Measurements from ENCODE around the gene OR2D2. TPM values are rescaled to one million over a fixed set of nuclear protein-coding genes. Genes with fewer than 3 reads are reported as not detected.

The OR2D2 gene, protein sequence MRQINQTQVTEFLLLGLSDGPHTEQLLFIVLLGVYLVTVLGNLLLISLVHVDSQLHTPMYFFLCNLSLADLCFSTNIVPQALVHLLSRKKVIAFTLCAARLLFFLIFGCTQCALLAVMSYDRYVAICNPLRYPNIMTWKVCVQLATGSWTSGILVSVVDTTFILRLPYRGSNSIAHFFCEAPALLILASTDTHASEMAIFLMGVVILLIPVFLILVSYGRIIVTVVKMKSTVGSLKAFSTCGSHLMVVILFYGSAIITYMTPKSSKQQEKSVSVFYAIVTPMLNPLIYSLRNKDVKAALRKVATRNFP
- 0.07 TPM for polyA plus RNA-seq (2013)

GRCh38 chr11:6892400-6892799 is at the start of gene OR2D2:
OR2D2 (minus strand) TSS chr11:6892500; CDS start chr11:6892500, 0 bp downstream.
- CTCF ChIA-PET, result no interaction called here
- no peaks in the 10 kb centered on the region for H3K27me3 ChIP-seq (replicated peaks in 2 of 5; ENCODE audit: control insufficient read depth in 4 of 5, insufficient read depth in 5 of 5, low read length in 4 of 5)
- WGBS (ENCODE audit: insufficient coverage), result 100% methylated on average over 2 of the region's 2 CpGs
- DNase-seq, result no peak
- H3K4me3 ChIP-seq (ENCODE audit: control insufficient read depth in 1 of 7, extremely low read depth in 1 of 7, insufficient read depth in 4 of 7, low read depth in 2 of 7, low read length in 6 of 7), result no peak within 1 kb of the TSS
- POLR2A ChIA-PET, result no interaction called here
- peaks cover 0 to 3% (median 0%) of the 10 kb centered on the region in 5 experiments for H3K9me3 ChIP-seq (ENCODE audit: control extremely low read depth in 1 of 5, control insufficient read depth in 4 of 5, insufficient read depth in 2 of 5, low read depth in 1 of 5, low read length in 4 of 5)
- H3K36me3 ChIP-seq (ENCODE audit: control insufficient read depth in 4 of 4, insufficient read depth in 4 of 4, low read length in 3 of 4), result no peaks in the 10 kb centered on the region
- no peaks in the 10 kb centered on the region for H3K4me1 ChIP-seq (ENCODE audit: control extremely low read depth in 1 of 4, control insufficient read depth in 4 of 4, insufficient read depth in 4 of 4, low read length in 3 of 4)
- H3K27ac ChIP-seq (ENCODE audit: insufficient read depth in 1 of 2, low read depth in 1 of 2, low read length in 2 of 2, poor library complexity in 1 of 2, severe bottlenecking in 2 of 2), result no peak within 1 kb of the TSS

DNA sequence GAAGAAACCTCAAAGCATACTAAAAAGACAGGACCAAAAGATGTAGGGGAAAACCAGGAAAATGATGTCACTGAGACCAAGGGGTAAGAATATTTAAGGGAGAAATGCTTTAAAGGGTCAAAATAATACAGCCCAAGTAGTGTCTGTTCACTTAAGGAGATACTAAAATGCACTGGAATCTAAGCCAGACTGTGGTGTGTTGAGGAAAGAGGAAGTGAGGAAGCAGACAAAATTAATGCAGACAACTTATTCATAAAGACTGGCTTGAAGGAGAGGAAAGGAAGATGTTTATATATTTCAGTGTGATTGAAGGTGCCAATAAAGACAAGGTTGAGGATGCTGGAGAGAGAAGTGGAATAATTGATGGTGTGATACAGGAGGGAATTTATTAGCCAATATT is 49.7 kb upstream of the OR2D2 start:
- no peaks in the 10 kb centered on the region for H3K4me1 ChIP-seq (ENCODE audit: control extremely low read depth in 1 of 4, control insufficient read depth in 4 of 4, insufficient read depth in 4 of 4, low read length in 3 of 4)
- no peaks in the 10 kb centered on the region for H3K9me3 ChIP-seq (ENCODE audit: control extremely low read depth in 1 of 5, control insufficient read depth in 4 of 5, insufficient read depth in 2 of 5, low read depth in 1 of 5, low read length in 4 of 5)
- CTCF ChIA-PET, result no interaction called here
- H3K36me3 ChIP-seq (ENCODE audit: control insufficient read depth in 4 of 4, insufficient read depth in 4 of 4, low read length in 3 of 4), result peaks cover 0 to 3% (median 1%) of the 10 kb centered on the region in 4 experiments
- DNase-seq, result peak in 2 of 3 donors; percentile 9 to 14
- POLR2A ChIA-PET, result no interaction called here
- no peak overlapping the region for H3K4me3 ChIP-seq (ENCODE audit: control insufficient read depth in 1 of 7, extremely low read depth in 1 of 7, insufficient read depth in 4 of 7, low read depth in 2 of 7, low read length in 6 of 7)
- no peaks in the 10 kb centered on the region for H3K27me3 ChIP-seq (replicated peaks in 2 of 5; ENCODE audit: control insufficient read depth in 4 of 5, insufficient read depth in 5 of 5, low read length in 4 of 5)
- H3K27ac ChIP-seq (ENCODE audit: insufficient read depth in 1 of 2, low read depth in 1 of 2, low read length in 2 of 2, poor library complexity in 1 of 2, severe bottlenecking in 2 of 2), result no peak overlapping the region

GRCh38 chr11:6932145-6932544 is 39.8 kb upstream of the OR2D2 start:
- POLR2A ChIA-PET, result no interaction called here
- Histone ChIP-seq H3K4me3 (ENCODE audit: control insufficient read depth in 1 of 7, extremely low read depth in 1 of 7, insufficient read depth in 4 of 7, low read depth in 2 of 7, low read length in 6 of 7) (no peak overlapping the region), H3K4me1 (ENCODE audit: control extremely low read depth in 1 of 4, control insufficient read depth in 4 of 4, insufficient read depth in 4 of 4, low read length in 3 of 4) (peaks cover 0 to 7% (median 1%) of the 10 kb centered on the region in 4 experiments), H3K27me3 (replicated peaks in 2 of 5; ENCODE audit: control insufficient read depth in 4 of 5, insufficient read depth in 5 of 5, low read length in 4 of 5) (peaks cover 0 to 3% (median 0%) of the 10 kb centered on the region in 5 experiments), H3K36me3 (ENCODE audit: control insufficient read depth in 4 of 4, insufficient read depth in 4 of 4, low read length in 3 of 4) (peaks cover 0 to 3% (median 0%) of the 10 kb centered on the region in 4 experiments), H3K9me3 (ENCODE audit: control extremely low read depth in 1 of 5, control insufficient read depth in 4 of 5, insufficient read depth in 2 of 5, low read depth in 1 of 5, low read length in 4 of 5) (no peaks in the 10 kb centered on the region), H3K27ac (ENCODE audit: insufficient read depth in 1 of 2, low read depth in 1 of 2, low read length in 2 of 2, poor library complexity in 1 of 2, severe bottlenecking in 2 of 2) (no peak overlapping the region)
- 85% methylated on average over 6 of the region's 7 CpGs for WGBS (ENCODE audit: insufficient coverage)
- no peak for DNase-seq
- CTCF ChIA-PET, result no interaction called here

GRCh38 chr11:6931146-6931713 is 38.9 kb upstream of the OR2D2 start:
- ChIA-PET POLR2A (no interaction called here), CTCF (no interaction called here)
- H3K27ac ChIP-seq (ENCODE audit: insufficient read depth in 1 of 2, low read depth in 1 of 2, low read length in 2 of 2, poor library complexity in 1 of 2, severe bottlenecking in 2 of 2), result no peak overlapping the region
- no peaks in the 10 kb centered on the region for H3K9me3 ChIP-seq (ENCODE audit: control extremely low read depth in 1 of 5, control insufficient read depth in 4 of 5, insufficient read depth in 2 of 5, low read depth in 1 of 5, low read length in 4 of 5)
- H3K4me3 ChIP-seq (ENCODE audit: control insufficient read depth in 1 of 7, extremely low read depth in 1 of 7, insufficient read depth in 4 of 7, low read depth in 2 of 7, low read length in 6 of 7), result no peak overlapping the region
- H3K36me3 ChIP-seq (ENCODE audit: control insufficient read depth in 4 of 4, insufficient read depth in 4 of 4, low read length in 3 of 4), result peaks cover 0 to 3% (median 0%) of the 10 kb centered on the region in 4 experiments
- H3K4me1 ChIP-seq (ENCODE audit: control extremely low read depth in 1 of 4, control insufficient read depth in 4 of 4, insufficient read depth in 4 of 4, low read length in 3 of 4), result peaks cover 0 to 15% (median 9%) of the 10 kb centered on the region in 4 experiments
- DNase-seq, result no peak
- H3K27me3 ChIP-seq (replicated peaks in 2 of 5; ENCODE audit: control insufficient read depth in 4 of 5, insufficient read depth in 5 of 5, low read length in 4 of 5), result peaks cover 0 to 3% (median 0%) of the 10 kb centered on the region in 5 experiments
- 67% methylated on average over 1 of the region's 3 CpGs for WGBS (ENCODE audit: insufficient coverage)

DNA sequence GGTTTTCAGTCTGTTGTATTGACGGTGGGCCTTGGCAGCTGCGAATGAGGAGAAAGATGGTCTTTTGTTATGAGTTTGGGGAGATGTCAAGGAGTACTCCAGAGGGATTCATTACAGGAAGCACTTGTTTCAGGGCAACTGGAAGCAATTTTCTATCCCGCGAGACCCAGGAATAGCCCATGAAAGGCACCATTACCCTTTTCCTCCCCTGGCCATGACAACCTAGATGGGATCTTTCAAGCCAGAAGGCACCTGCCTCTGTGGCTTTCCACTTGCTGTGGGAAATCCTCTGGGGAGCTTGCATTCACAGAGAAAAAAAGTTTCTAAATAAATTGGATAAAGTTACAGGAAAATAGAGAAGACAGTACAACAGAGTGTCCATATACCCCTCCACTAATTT is 36.6 kb upstream of the OR2D2 start:
- CTCF ChIA-PET, result no interaction called here
- DNase-seq, result no peak
- no peak overlapping the region for H3K27ac ChIP-seq (ENCODE audit: insufficient read depth in 1 of 2, low read depth in 1 of 2, low read length in 2 of 2, poor library complexity in 1 of 2, severe bottlenecking in 2 of 2)
- H3K4me1 ChIP-seq (ENCODE audit: control extremely low read depth in 1 of 4, control insufficient read depth in 4 of 4, insufficient read depth in 4 of 4, low read length in 3 of 4), result peaks cover 0 to 20% (median 9%) of the 10 kb centered on the region in 4 experiments
- WGBS (ENCODE audit: insufficient coverage), result 100% methylated on average over 2 of the region's 4 CpGs
- H3K27me3 ChIP-seq (replicated peaks in 2 of 5; ENCODE audit: control insufficient read depth in 4 of 5, insufficient read depth in 5 of 5, low read length in 4 of 5), result peaks cover 0 to 10% (median 0%) of the 10 kb centered on the region in 5 experiments
- H3K36me3 ChIP-seq (ENCODE audit: control insufficient read depth in 4 of 4, insufficient read depth in 4 of 4, low read length in 3 of 4), result no peaks in the 10 kb centered on the region
- no peaks in the 10 kb centered on the region for H3K9me3 ChIP-seq (ENCODE audit: control extremely low read depth in 1 of 5, control insufficient read depth in 4 of 5, insufficient read depth in 2 of 5, low read depth in 1 of 5, low read length in 4 of 5)
- POLR2A ChIA-PET, result no interaction called here
- H3K4me3 ChIP-seq (ENCODE audit: control insufficient read depth in 1 of 7, extremely low read depth in 1 of 7, insufficient read depth in 4 of 7, low read depth in 2 of 7, low read length in 6 of 7), result no peak overlapping the region

DNA sequence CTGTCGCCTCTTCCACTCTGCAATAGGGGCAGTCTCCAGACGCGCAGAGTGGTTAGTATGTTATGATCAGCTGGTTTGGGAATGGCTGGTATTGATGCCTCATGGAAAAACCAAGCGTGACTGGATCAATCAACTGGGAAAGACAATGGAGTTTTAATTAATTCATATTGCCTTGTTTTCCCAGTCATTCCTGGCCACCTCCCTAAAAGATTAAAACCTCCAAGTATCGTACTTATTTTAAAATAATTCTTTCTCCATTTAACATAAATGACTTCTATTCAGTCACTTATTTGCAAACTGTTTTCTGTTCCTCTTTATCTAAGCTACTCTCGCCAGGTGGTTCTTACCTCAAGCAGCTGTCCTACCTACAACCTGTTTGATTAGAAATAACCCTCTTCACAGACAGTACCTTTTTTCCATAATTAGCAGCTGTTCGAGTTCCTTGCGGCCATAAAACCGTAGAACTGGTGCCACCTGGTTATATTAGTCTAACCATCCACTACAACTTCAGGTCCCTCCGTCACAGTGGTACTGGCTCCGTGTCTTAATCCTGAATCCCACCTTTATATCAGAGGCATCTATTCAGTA is 34.8 kb upstream of the OR2D2 start:
- Histone ChIP-seq H3K27ac (ENCODE audit: insufficient read depth in 1 of 2, low read depth in 1 of 2, low read length in 2 of 2, poor library complexity in 1 of 2, severe bottlenecking in 2 of 2) (peak overlapping the region in 1 of 2 experiments; percentile 56), H3K36me3 (ENCODE audit: control insufficient read depth in 4 of 4, insufficient read depth in 4 of 4, low read length in 3 of 4) (no peaks in the 10 kb centered on the region), H3K27me3 (replicated peaks in 2 of 5; ENCODE audit: control insufficient read depth in 4 of 5, insufficient read depth in 5 of 5, low read length in 4 of 5) (peaks cover 0 to 10% (median 0%) of the 10 kb centered on the region in 5 experiments), H3K4me1 (ENCODE audit: control extremely low read depth in 1 of 4, control insufficient read depth in 4 of 4, insufficient read depth in 4 of 4, low read length in 3 of 4) (peaks cover 0 to 20% (median 9%) of the 10 kb centered on the region in 4 experiments), H3K9me3 (ENCODE audit: control extremely low read depth in 1 of 5, control insufficient read depth in 4 of 5, insufficient read depth in 2 of 5, low read depth in 1 of 5, low read length in 4 of 5) (no peaks in the 10 kb centered on the region), H3K4me3 (ENCODE audit: control insufficient read depth in 1 of 7, extremely low read depth in 1 of 7, insufficient read depth in 4 of 7, low read depth in 2 of 7, low read length in 6 of 7) (peak overlapping the region; percentile 48 to 98 (median 82))
- DNase-seq, result peak in 2 of 3 donors; percentile 30 to 62
- POLR2A ChIA-PET, result interaction anchor here (0.6 kb wide), 1 partner anchor 1244 kb away, joined by 3 read pairs; no protein-coding TSS in a partner anchor
- WGBS (ENCODE audit: insufficient coverage), result 20% methylated on average over 6 of the region's 11 CpGs
- CTCF ChIA-PET, result interaction anchor here (0.8 kb wide), 1 partner anchor 268 kb away, joined by 3 read pairs; no protein-coding TSS in a partner anchor
